GM21390 (cell line): Measurements from ENCODE around the gene EDNRA.

Experiments
- ATAC-seq: cut with Tn5 transposase; IDR thresholded peaks from one replicate; pipeline ENCODE4 v1.9.1; 2021; ENCODE audit not compliant: unreplicated experiment

EDNRA gene

GRCh38 chr4:147586637-147587036, 105.7 kb downstream of the EDNRA start:
- ATAC-seq: peak; percentile 83

DNA sequence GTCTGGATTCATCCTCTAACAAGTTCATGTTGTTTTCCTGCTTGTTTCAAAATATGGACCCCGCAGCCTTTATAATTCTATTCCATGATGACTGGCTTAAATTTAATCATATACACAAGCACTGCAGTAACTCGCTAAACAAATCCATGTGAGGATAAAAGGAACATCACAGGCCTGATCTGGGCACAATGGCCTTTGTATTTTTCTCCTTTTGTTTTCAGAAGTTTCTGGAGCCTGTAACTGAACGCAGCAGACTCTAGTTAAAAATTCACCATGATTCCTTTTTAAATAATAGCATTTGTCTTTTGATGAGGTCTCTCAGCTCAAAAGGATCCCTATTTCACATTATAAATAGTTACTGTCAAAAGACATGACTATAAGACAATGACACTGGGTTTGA, 106.1 kb downstream of the EDNRA start:
- ATAC-seq: no peak

- ATAC-seq: no peak
Observed at GRCh38 chr4:147589586-147589985, 108.7 kb downstream of the EDNRA start.

- peak; percentile 65 for ATAC-seq
Observed at GRCh38 chr4:147590249-147590920, 109.5 kb downstream of the EDNRA start.

GRCh38 chr4:147591106-147591505, 110.2 kb downstream of the EDNRA start:
- no peak for ATAC-seq

DNA sequence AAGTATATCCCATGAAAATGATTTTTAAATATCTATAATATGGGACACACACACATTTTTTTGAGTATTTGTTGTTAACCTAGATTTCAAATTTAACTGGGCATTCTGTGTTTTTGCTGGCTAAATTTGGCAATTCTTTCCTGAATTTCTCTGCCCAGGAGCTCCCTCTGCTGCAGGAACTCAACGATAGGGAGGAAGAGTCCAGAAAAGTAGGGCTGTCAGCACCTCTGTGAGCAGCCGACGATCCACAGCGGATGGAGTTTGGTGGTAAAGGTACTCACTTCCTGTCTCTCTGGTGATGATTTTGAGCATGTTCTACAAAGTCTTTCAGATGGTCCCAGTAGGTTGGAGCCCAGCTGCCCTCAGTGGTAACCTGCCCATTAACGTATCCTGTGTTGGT, 113.2 kb downstream of the EDNRA start:
- ATAC-seq: no peak
